ENCODE data around the gene SAMHD1. TPM values are rescaled to one million over a fixed set of nuclear protein-coding genes. Genes with fewer than 3 reads are reported as not detected.

Gene SAMHD1
- total and polyA plus RNA-seq, 8 donors, result 38.7 to 151 (median 85.5) TPM

DNA sequence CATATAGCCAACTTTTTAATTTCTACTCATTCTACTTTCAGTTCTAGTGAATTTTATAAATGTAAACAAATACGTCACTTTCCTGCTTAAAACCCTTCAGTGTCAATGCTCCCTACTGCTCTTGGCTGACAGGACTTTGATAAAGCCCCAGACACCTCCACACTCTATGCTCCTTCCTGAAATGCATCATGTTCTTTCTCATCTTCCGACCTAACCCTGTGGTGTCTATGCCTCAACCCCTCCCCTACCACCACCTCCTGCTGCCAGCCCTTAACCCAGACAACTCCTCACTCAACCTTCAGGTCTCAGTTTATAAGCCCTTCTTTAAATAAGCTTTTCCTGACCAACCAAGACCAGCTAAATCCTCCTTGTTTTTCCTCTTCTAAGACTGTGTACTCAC, 56.5 kb downstream of the SAMHD1 start:
- Histone ChIP-seq H3K36me3 (peaks cover 69 to 100% (median 100%) of the 10 kb centered on the region in 4 donors), H3K4me3 (no peak overlapping the region), H3K9me3 (no peaks in the 10 kb centered on the region), H3K27ac (no peak overlapping the region), H3K4me1 (no peaks in the 10 kb centered on the region), H3K27me3 (no peaks in the 10 kb centered on the region)
- WGBS, 5 donors, result 68 to 83% (median 79%) methylated on average over 2 of the region's 2 CpGs
- no peak for TF ChIP-seq POLR2A (IDR thresholded peaks at IDR 0.05)
- TF ChIP-seq EP300 (IDR thresholded peaks at IDR 0.05), result no peak
- TF ChIP-seq, protein P1, sequence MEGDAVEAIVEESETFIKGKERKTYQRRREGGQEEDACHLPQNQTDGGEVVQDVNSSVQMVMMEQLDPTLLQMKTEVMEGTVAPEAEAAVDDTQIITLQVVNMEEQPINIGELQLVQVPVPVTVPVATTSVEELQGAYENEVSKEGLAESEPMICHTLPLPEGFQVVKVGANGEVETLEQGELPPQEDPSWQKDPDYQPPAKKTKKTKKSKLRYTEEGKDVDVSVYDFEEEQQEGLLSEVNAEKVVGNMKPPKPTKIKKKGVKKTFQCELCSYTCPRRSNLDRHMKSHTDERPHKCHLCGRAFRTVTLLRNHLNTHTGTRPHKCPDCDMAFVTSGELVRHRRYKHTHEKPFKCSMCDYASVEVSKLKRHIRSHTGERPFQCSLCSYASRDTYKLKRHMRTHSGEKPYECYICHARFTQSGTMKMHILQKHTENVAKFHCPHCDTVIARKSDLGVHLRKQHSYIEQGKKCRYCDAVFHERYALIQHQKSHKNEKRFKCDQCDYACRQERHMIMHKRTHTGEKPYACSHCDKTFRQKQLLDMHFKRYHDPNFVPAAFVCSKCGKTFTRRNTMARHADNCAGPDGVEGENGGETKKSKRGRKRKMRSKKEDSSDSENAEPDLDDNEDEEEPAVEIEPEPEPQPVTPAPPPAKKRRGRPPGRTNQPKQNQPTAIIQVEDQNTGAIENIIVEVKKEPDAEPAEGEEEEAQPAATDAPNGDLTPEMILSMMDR (IDR thresholded peaks at IDR 0.05), result no peak
- TF ChIP-seq POLR2AphosphoS5 (IDR thresholded peaks at IDR 0.05), result no peak
- no peak for DNase-seq
- intact Hi-C loops (cut with DNase I; ENCODE audit: low total_unique reads), result no loop called here

DNA sequence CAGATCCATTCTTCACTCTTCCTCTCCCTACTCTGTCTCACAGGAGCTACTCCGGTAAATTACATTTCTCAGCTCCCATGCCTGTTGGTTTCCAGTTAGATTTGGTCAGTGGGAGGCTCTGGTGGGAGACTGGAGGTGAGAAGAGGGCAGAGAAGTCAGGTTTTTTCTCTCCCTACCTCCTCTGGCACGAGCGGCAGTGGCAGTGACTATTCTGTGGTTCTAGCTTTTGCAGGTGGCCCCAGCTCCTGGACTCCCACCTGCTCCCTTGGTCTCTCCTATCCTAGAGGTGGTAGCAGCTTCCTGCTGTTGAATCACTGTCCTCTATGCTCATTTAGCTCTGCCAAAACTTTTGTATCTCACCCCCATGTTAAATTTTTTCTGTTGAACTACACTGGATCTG, 57.7 kb downstream of the SAMHD1 start:
- H3K9me3 ChIP-seq, result no peaks in the 10 kb centered on the region
- WGBS, 5 donors, result 83 to 97% (median 90%) methylated on average over 3 of the region's 3 CpGs
- H3K4me1 ChIP-seq, result no peaks in the 10 kb centered on the region
- H3K27ac ChIP-seq, result no peak overlapping the region
- H3K36me3 ChIP-seq, result peaks cover 62 to 100% (median 100%) of the 10 kb centered on the region in 4 donors
- intact Hi-C loops (cut with DNase I; ENCODE audit: low total_unique reads), result no loop called here
- TF ChIP-seq POLR2A (IDR thresholded peaks at IDR 0.05) (no peak), POLR2AphosphoS5 (IDR thresholded peaks at IDR 0.05) (no peak), EP300 (IDR thresholded peaks at IDR 0.05) (no peak)
- TF ChIP-seq, protein P1 (IDR thresholded peaks at IDR 0.05), result no peak
- DNase-seq, result no peak
- no peaks in the 10 kb centered on the region for H3K27me3 ChIP-seq
- H3K4me3 ChIP-seq, result no peak overlapping the region

DNA sequence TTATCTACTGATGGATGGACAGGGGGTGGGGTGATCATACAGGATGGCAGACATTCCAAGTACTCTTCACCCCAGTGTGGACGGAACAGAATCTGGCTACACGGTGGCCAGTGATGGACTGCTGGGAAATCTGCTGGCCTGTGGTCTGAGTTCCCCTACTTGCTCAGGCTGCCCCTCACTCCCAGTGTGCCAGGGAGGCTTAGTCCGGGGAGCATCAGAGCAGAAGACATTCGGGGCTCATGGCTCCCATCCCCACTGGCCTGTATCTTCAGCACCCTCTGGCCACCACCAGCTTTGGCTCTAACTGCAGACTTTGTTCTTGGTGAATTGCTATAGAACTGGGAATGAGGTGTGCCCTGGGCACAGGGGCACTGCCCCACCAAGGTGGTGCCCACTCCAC, 60.3 kb downstream of the SAMHD1 start:
- peaks cover 37 to 76% (median 74%) of the 10 kb centered on the region in 4 donors for H3K36me3 ChIP-seq
- no peak overlapping the region for H3K27ac ChIP-seq
- intact Hi-C loops (cut with DNase I; ENCODE audit: low total_unique reads), result no loop called here
- TF ChIP-seq POLR2A (IDR thresholded peaks at IDR 0.05), result no peak
- TF ChIP-seq, protein P1 (IDR thresholded peaks at IDR 0.05), result no peak
- TF ChIP-seq EP300 (IDR thresholded peaks at IDR 0.05), result no peak
- TF ChIP-seq POLR2AphosphoS5 (IDR thresholded peaks at IDR 0.05), result no peak
- peaks cover 4 to 18% (median 11%) of the 10 kb centered on the region in 4 donors for H3K4me1 ChIP-seq
- 84 to 95% (median 92%) methylated on average over 4 of the region's 4 CpGs for WGBS, 5 donors
- no peak overlapping the region for H3K4me3 ChIP-seq
- DNase-seq, result no peak
- H3K27me3 ChIP-seq, result no peaks in the 10 kb centered on the region
- no peaks in the 10 kb centered on the region for H3K9me3 ChIP-seq

- Histone ChIP-seq H3K4me3 (no peak overlapping the region), H3K27me3 (no peaks in the 10 kb centered on the region), H3K9me3 (no peaks in the 10 kb centered on the region), H3K4me1 (peaks cover 4 to 18% (median 11%) of the 10 kb centered on the region in 4 donors), H3K27ac (no peak overlapping the region), H3K36me3 (peaks cover 31 to 69% (median 68%) of the 10 kb centered on the region in 4 donors)
- intact Hi-C loops (cut with DNase I; ENCODE audit: low total_unique reads), result no loop called here
- WGBS, 5 donors, result 88 to 93% (median 91%) methylated on average over 9 of the region's 9 CpGs
- TF ChIP-seq POLR2A (IDR thresholded peaks at IDR 0.05) (no peak), POLR2AphosphoS5 (IDR thresholded peaks at IDR 0.05) (no peak), EP300 (IDR thresholded peaks at IDR 0.05) (no peak)
- TF ChIP-seq, protein P1 (IDR thresholded peaks at IDR 0.05), result no peak
- no peak for DNase-seq
These were observed 60.9 kb downstream of the SAMHD1 start for GRCh38 chr20:36890586-36890985.
